ENCODE measurements around the gene DIMT1.

DIMT1 gene

DNA sequence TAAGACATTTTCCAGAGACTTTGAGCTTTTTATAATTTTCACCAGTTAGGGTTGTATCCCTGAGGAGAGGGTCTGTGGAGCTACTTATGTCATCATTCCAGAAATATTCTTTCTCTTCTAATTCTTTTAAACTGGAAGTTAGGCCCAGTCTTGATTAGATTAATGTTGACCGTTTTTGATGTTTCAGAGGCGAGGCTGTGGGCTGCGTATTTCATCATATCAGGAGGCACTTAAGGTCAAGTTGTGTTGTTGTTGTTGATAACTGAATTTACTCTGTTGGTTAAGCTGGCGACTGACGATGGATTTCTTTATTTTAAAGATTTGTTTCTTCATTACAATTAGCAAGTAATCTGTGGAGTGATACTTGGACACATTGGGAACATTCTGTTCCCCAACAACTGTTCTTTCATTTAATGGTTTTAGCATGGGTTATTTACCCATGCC lies 28.9 kb upstream of the DIMT1 start:
- no peak for TF ChIP-seq TCF12 (IDR thresholded peaks at IDR 0.05; ENCODE audit: low read depth)
- TF ChIP-seq, protein P1, sequence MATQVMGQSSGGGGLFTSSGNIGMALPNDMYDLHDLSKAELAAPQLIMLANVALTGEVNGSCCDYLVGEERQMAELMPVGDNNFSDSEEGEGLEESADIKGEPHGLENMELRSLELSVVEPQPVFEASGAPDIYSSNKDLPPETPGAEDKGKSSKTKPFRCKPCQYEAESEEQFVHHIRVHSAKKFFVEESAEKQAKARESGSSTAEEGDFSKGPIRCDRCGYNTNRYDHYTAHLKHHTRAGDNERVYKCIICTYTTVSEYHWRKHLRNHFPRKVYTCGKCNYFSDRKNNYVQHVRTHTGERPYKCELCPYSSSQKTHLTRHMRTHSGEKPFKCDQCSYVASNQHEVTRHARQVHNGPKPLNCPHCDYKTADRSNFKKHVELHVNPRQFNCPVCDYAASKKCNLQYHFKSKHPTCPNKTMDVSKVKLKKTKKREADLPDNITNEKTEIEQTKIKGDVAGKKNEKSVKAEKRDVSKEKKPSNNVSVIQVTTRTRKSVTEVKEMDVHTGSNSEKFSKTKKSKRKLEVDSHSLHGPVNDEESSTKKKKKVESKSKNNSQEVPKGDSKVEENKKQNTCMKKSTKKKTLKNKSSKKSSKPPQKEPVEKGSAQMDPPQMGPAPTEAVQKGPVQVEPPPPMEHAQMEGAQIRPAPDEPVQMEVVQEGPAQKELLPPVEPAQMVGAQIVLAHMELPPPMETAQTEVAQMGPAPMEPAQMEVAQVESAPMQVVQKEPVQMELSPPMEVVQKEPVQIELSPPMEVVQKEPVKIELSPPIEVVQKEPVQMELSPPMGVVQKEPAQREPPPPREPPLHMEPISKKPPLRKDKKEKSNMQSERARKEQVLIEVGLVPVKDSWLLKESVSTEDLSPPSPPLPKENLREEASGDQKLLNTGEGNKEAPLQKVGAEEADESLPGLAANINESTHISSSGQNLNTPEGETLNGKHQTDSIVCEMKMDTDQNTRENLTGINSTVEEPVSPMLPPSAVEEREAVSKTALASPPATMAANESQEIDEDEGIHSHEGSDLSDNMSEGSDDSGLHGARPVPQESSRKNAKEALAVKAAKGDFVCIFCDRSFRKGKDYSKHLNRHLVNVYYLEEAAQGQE (IDR thresholded peaks at IDR 0.05; ENCODE audit: low read depth) = no peak
- no peak for TF ChIP-seq FOXM1 (IDR thresholded peaks at IDR 0.05; ENCODE audit: borderline replicate concordance, low read depth)
- TF ChIP-seq RAD21 (IDR thresholded peaks at IDR 0.05; ENCODE audit: low read depth) = no peak
- TF ChIP-seq ZBTB7A (IDR thresholded peaks at IDR 0.05; ENCODE audit: low read depth) = no peak
- no peak for TF ChIP-seq YY1 (IDR thresholded peaks at IDR 0.05; ENCODE audit: low read depth)
- TF ChIP-seq TAF1 (IDR thresholded peaks at IDR 0.05; ENCODE audit: low read depth) = no peak
- TF ChIP-seq TEAD4 (IDR thresholded peaks at IDR 0.05) = no peak
- no peak for TF ChIP-seq NFIC (IDR thresholded peaks at IDR 0.05)
- TF ChIP-seq, protein P2, sequence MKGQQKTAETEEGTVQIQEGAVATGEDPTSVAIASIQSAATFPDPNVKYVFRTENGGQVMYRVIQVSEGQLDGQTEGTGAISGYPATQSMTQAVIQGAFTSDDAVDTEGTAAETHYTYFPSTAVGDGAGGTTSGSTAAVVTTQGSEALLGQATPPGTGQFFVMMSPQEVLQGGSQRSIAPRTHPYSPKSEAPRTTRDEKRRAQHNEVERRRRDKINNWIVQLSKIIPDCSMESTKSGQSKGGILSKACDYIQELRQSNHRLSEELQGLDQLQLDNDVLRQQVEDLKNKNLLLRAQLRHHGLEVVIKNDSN (IDR thresholded peaks at IDR 0.05) = no peak
- TF ChIP-seq EGR1 (IDR thresholded peaks at IDR 0.05) = no peak
- TF ChIP-seq, protein P3, sequence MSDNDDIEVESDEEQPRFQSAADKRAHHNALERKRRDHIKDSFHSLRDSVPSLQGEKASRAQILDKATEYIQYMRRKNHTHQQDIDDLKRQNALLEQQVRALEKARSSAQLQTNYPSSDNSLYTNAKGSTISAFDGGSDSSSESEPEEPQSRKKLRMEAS (IDR thresholded peaks at IDR 0.05) = no peak

DNA sequence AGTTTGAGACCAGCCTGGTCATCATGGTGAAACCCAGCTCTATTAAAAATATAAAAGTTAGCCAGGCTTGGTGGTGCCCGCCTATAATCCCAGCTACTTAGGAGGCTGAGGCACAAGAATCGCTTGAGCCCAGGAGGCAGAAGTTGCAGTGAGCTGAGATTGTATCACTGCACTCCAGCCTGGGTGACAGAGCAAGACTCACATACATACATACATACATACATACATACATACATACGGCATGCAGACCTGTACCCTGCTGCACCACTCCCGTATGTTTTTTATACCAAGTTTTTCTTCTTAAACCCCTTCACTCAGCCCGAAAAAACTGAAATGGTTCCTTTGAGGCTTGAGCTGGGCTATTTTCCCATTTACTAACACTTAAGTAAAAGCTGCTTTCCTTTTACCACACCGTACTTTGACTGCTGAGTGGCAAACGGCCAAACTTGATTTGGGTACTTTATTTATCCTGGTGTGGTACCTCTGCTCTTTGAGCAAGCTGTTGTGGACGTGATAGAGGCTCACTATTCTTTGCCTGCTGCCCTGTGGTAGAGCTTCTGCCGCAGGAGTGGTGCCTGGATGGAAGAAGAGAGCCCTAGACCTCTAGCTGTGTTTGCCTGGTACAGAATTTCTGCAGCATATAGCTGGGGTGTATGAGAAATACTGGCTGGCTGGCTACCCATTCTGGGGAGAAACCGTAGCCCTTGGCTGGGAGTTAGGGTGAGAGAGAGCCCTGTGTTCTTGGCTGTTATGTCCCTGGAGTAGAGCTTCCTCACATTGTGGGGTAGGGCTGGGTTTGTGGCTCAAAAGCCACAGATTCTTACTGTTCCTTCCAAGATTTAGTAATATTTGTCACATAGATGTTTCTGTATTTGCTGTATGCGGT lies 28.3 kb upstream of the DIMT1 start:
- TF ChIP-seq RAD21 (IDR thresholded peaks at IDR 0.05; ENCODE audit: low read depth) = no peak
- no peak for TF ChIP-seq YY1 (IDR thresholded peaks at IDR 0.05; ENCODE audit: low read depth)
- no peak for TF ChIP-seq EP300 (IDR thresholded peaks at IDR 0.05; ENCODE audit: borderline replicate concordance)
- no peak for TF ChIP-seq NFIC (IDR thresholded peaks at IDR 0.05)
- TF ChIP-seq, protein P3 (IDR thresholded peaks at IDR 0.05) = no peak
- no peak for TF ChIP-seq CEBPB (IDR thresholded peaks at IDR 0.05)
- TF ChIP-seq CREB1 (IDR thresholded peaks at IDR 0.05; ENCODE audit: low read depth) = no peak
- TF ChIP-seq, protein P2 (IDR thresholded peaks at IDR 0.05) = no peak
- TF ChIP-seq EGR1 (IDR thresholded peaks at IDR 0.05) = no peak
- TF ChIP-seq, protein P1 (IDR thresholded peaks at IDR 0.05; ENCODE audit: low read depth) = no peak

DNA sequence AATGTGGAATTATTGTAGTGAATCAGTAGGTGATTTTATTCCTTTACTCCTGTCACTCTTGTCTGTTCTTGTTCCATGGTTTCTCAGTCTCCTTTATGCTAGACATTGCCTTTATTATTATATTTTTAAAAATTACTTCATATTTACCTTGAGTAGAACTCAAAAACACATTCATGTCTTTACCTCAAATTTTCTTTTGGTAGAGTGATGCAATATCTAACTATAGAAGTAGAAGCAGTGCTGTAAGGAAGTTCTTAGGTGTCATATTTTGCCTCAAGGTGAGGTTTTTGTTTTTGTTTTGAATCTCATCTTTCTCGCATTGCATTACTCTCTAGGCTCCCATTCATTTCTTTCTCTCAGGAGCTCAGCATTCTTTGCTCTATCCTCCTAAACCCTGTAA lies 21.1 kb upstream of the DIMT1 start:
- TF ChIP-seq, protein P3 (IDR thresholded peaks at IDR 0.05) = no peak
- TF ChIP-seq, protein P2 (IDR thresholded peaks at IDR 0.05) = no peak

DNA sequence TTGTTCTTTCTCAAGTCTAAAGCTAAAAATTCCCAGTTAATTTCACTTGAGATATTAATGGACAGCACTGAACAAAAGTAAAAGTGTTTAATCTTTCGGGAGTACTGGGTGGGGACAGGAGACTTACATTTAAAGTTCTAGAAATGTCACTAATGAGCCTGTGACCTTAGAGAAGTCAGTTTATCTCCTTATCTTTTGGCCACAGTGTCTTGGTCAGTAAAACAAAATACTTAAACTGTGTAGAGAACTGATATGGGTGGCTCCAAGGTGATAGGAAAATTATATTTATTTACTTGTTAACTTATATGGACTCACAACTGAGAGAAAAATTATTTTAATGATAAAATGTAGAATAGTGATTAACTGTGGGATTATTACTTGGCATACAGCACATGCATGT lies 17.7 kb upstream of the DIMT1 start:
- TF ChIP-seq, protein P1 (IDR thresholded peaks at IDR 0.05; ENCODE audit: low read depth) = no peak
- no peak for TF ChIP-seq ZBTB7A (IDR thresholded peaks at IDR 0.05; ENCODE audit: low read depth)
- TF ChIP-seq, protein P3 (IDR thresholded peaks at IDR 0.05) = no peak
- TF ChIP-seq, protein P2 (IDR thresholded peaks at IDR 0.05) = no peak
- TF ChIP-seq EGR1 (IDR thresholded peaks at IDR 0.05) = no peak
- TF ChIP-seq YY1 (IDR thresholded peaks at IDR 0.05; ENCODE audit: low read depth) = no peak
- TF ChIP-seq CEBPB (IDR thresholded peaks at IDR 0.05) = no peak
- no peak for TF ChIP-seq TAF1 (IDR thresholded peaks at IDR 0.05; ENCODE audit: low read depth)
- no peak for TF ChIP-seq EP300 (IDR thresholded peaks at IDR 0.05; ENCODE audit: borderline replicate concordance)
- no peak for TF ChIP-seq TCF12 (IDR thresholded peaks at IDR 0.05; ENCODE audit: low read depth)
- TF ChIP-seq RAD21 (IDR thresholded peaks at IDR 0.05; ENCODE audit: low read depth) = no peak
- no peak for TF ChIP-seq TEAD4 (IDR thresholded peaks at IDR 0.05)
- no peak for TF ChIP-seq NFIC (IDR thresholded peaks at IDR 0.05)

Measured in Ishikawa (cell line).